H9 (cell line): Measurements from ENCODE around the gene CADM1. TPM values are rescaled to one million over a fixed set of nuclear protein-coding genes. Genes with fewer than 3 reads are reported as not detected.

Experiments used
- DNase-seq: peaks from one replicate; pipeline ENCODE4 v3.0.0-alpha.2; 2017
- H2AFZ ChIP-seq: one replicate; pipeline ENCODE4 v1.6.1; 2013; ENCODE audit warnings: mild to moderate bottlenecking, low read length, control low read depth, moderate library complexity
- H2AK5ac ChIP-seq: 2 replicates; pipeline ENCODE4 v1.6.1; 2013; ENCODE audit warnings: low read length, control low read depth, mixed read lengths; ENCODE audit not compliant: insufficient read length
- H2BK120ac ChIP-seq: one replicate; pipeline ENCODE4 v1.6.1; 2013; ENCODE audit warnings: low read depth, mild to moderate bottlenecking, low read length, control low read depth, inconsistent platforms; ENCODE audit not compliant: poor library complexity, severe bottlenecking
- H2BK12ac ChIP-seq: 2 replicates; pipeline ENCODE4 v1.6.1; 2013; ENCODE audit warnings: low read length, control low read depth, mixed read lengths, low read depth; ENCODE audit not compliant: insufficient read length
- H2BK15ac ChIP-seq: 2 replicates; pipeline ENCODE4 v1.6.1; 2013; ENCODE audit warnings: low read depth, low read length, control low read depth
- H2BK20ac ChIP-seq: one replicate; pipeline ENCODE4 v1.6.1; 2013; ENCODE audit warnings: low read depth, mild to moderate bottlenecking, low read length, control low read depth, inconsistent platforms; ENCODE audit not compliant: poor library complexity, severe bottlenecking
- H2BK5ac ChIP-seq: 2 replicates; pipeline ENCODE4 v1.6.1; 2013; ENCODE audit warnings: low read length, control low read depth, mixed read lengths; ENCODE audit not compliant: insufficient read length
- H3K14ac ChIP-seq: 2 replicates; pipeline ENCODE4 v1.6.1; 2013; ENCODE audit warnings: low read length, control low read depth; ENCODE audit not compliant: insufficient read depth
- H3K18ac ChIP-seq: 2 replicates; pipeline ENCODE4 v1.6.1; 2013; ENCODE audit warnings: low read depth, mild to moderate bottlenecking, mixed read lengths, low read length, control low read depth; ENCODE audit not compliant: insufficient read length
- H3K23ac ChIP-seq: 2 replicates; pipeline ENCODE4 v1.6.1; 2013; ENCODE audit warnings: low read length, control low read depth, mixed read lengths, low read depth; ENCODE audit not compliant: insufficient read length
- H3K23me2 ChIP-seq: 2 replicates; pipeline ENCODE4 v1.6.1; 2013; ENCODE audit warnings: low read depth, mild to moderate bottlenecking, mixed read lengths, low read length, control low read depth; ENCODE audit not compliant: insufficient read length, poor library complexity, severe bottlenecking
- H3K27ac ChIP-seq: 2 replicates; pipeline ENCODE4 v1.5.1; 2013; ENCODE audit warnings: low read length, control low read depth, mixed read lengths, low read depth; ENCODE audit not compliant: insufficient read length
- H3K27me3 ChIP-seq: 2 replicates; pipeline ENCODE4 v1.6.1; 2013; ENCODE audit warnings: low read length, control low read depth, inconsistent platforms; ENCODE audit not compliant: insufficient read depth
- H3K4ac ChIP-seq: 2 replicates; pipeline ENCODE4 v1.6.1; 2013; ENCODE audit warnings: low read depth, mild to moderate bottlenecking, control low read depth, inconsistent platforms, low read length, moderate library complexity
- H3K4me1 ChIP-seq: 2 replicates; pipeline ENCODE4 v1.6.1; 2013; ENCODE audit warnings: low read length, control low read depth, inconsistent platforms; ENCODE audit not compliant: insufficient read depth
- H3K4me2 ChIP-seq: 2 replicates; pipeline ENCODE4 v1.6.1; 2013; ENCODE audit warnings: low read length, control low read depth, mixed read lengths; ENCODE audit not compliant: insufficient read length, insufficient read depth
- H3K56ac ChIP-seq: 2 replicates; pipeline ENCODE4 v1.6.1; 2013; ENCODE audit warnings: low read depth, mild to moderate bottlenecking, mixed read lengths, low read length, control low read depth; ENCODE audit not compliant: insufficient read length
- H3K79me1 ChIP-seq: 2 replicates; pipeline ENCODE4 v1.6.1; 2013; ENCODE audit warnings: low read depth, mild to moderate bottlenecking, moderate library complexity, low read length, control low read depth, inconsistent platforms; ENCODE audit not compliant: insufficient read depth, poor library complexity, severe bottlenecking
- H3K79me2 ChIP-seq: 2 replicates; pipeline ENCODE4 v1.6.1; 2013; ENCODE audit warnings: low read length, control low read depth, inconsistent platforms; ENCODE audit not compliant: insufficient read depth
- H3K9ac ChIP-seq: 2 replicates; pipeline ENCODE4 v1.6.1; 2013; ENCODE audit warnings: low read length, control low read depth, mixed read lengths; ENCODE audit not compliant: insufficient read length; ENCODE audit errors: extremely low read depth
- H3K9me3 ChIP-seq: one replicate; pipeline ENCODE4 v1.6.1; 2013; ENCODE audit warnings: low read depth, low read length, inconsistent platforms; ENCODE audit not compliant: control insufficient read depth
- H3T11ph ChIP-seq: one replicate; pipeline ENCODE4 v1.6.1; 2013; ENCODE audit warnings: mild to moderate bottlenecking, low read length, control low read depth, inconsistent platforms
- H4K20me1 ChIP-seq: one replicate; pipeline ENCODE4 v1.6.1; 2013; ENCODE audit not compliant: control insufficient read depth, insufficient read length, insufficient read depth
- H4K5ac ChIP-seq: 2 replicates; pipeline ENCODE4 v1.6.1; 2013; ENCODE audit warnings: low read depth, mild to moderate bottlenecking, mixed read lengths, low read length, control low read depth; ENCODE audit not compliant: insufficient read length
- H4K8ac ChIP-seq: replicated peaks from 2 replicates; pipeline ENCODE4 v1.6.1; 2013; ENCODE audit warnings: low read length, control low read depth, mixed read lengths, low read depth; ENCODE audit not compliant: insufficient read length
- H4K91ac ChIP-seq: 2 replicates; pipeline ENCODE4 v1.6.1; 2013; ENCODE audit warnings: low read depth, mild to moderate bottlenecking, moderate library complexity, mixed read lengths, low read length, control low read depth; ENCODE audit not compliant: insufficient read length
- H3K27ac Mint-ChIP-seq, 3 experiments: 2 replicates in 2 of 3; 3 replicates in 1 of 3; pipeline ENCODE4 v1.8.0; 2020 to 2021; ENCODE audit warnings: mixed read lengths in 3 of 3, mild to moderate bottlenecking in 1 of 3, moderate library complexity in 1 of 3
- H3K27me3 Mint-ChIP-seq: 2 replicates; pipeline ENCODE4 v1.8.0; 2021; ENCODE audit warnings: low read depth, mild to moderate bottlenecking, moderate library complexity, mixed read lengths
- H3K36me3 Mint-ChIP-seq, 3 experiments: 2 replicates in 2 of 3; 3 replicates in 1 of 3; pipeline ENCODE4 v1.8.0; 2020 to 2021; ENCODE audit warnings: low read depth in 3 of 3, mixed read lengths in 3 of 3; ENCODE audit not compliant: insufficient read depth in 1 of 3
- H3K4me1 Mint-ChIP-seq, 2 experiments: 2 replicates each; pipeline ENCODE4 v1.8.0; 2020; ENCODE audit warnings: mixed read lengths in 2 of 2
- H3K4me3 Mint-ChIP-seq, 2 experiments: 2 replicates in 1 of 2; 3 replicates in 1 of 2; pipeline ENCODE4 v1.8.0; 2020 to 2021; ENCODE audit warnings: mild to moderate bottlenecking in 2 of 2, mixed read lengths in 2 of 2, moderate library complexity in 1 of 2
- H3K9me3 Mint-ChIP-seq, 2 experiments: 2 replicates in 1 of 2; 3 replicates in 1 of 2; pipeline ENCODE4 v1.8.0; 2020; ENCODE audit warnings: mild to moderate bottlenecking in 2 of 2, mixed read lengths in 2 of 2, moderate library complexity in 1 of 2
- WGBS: extraction: QIAGEN DNeasy Blood & Tissue Kit; methylation state at CpG from one replicate; pipeline ENCODE4 v1.1.7; 2013; ENCODE audit warnings: missing lambda C conversion rate, low lambda C conversion rate, mixed read lengths; ENCODE audit not compliant: insufficient read length; ENCODE audit errors: extremely low coverage; 5-methylcytosine and 5-hydroxymethylcytosine counted together
- total RNA-seq: library from RNA; stranded (reverse); gene quantifications from 2 replicates; pipeline ENCODE4 v1.2.1, GENCODE V29; 2021
- TF ChIP-seq, protein P1 (sequence below): fragments of 200-600 bp; sonication (generic); conservative IDR thresholded peaks from 3 replicates; pipeline ENCODE4 v1.8.0; 2021; ENCODE audit warnings: antibody characterized with exemption, mild to moderate bottlenecking

Gene CADM1
- total RNA-seq, 1 experiment from 2014 or later: 11.9 TPM

DNA sequence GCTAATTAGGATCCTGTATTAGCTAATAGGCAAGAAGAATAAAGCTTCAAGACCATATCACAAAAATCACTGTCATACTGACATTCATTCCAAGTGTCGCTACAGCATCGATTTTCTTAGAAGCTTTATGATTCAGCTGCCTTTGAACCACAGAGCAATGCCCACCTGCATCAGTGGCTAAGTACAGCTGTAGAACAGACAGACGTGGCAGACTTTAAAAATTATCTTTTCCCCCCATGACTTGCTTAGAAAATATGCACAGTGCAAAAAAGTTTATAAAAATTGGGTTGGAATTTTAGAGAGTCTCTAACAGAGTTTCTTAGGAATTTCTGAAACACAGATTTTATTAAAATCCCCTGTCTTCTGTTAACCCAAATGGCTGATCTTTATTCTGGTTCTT is 120.8 kb downstream of the CADM1 start:
- Mint-ChIP-seq H3K4me3 (no peak overlapping the region), H3K36me3 (no peaks in the 10 kb centered on the region), H3K27ac (no peak overlapping the region), H3K9me3 (no peaks in the 10 kb centered on the region), H3K27me3 (peaks cover 96% of the 10 kb centered on the region), H3K4me1 (peaks cover 13 to 24% of the 10 kb centered on the region in 2 experiments)
- Histone ChIP-seq H3K23me2 (no peaks in the 10 kb centered on the region), H2BK15ac (no peak overlapping the region), H3K4ac (no peak overlapping the region), H3T11ph (no peak overlapping the region), H4K91ac (no peak overlapping the region), H3K27ac (no peak overlapping the region), H3K79me2 (no peaks in the 10 kb centered on the region), H3K18ac (no peak overlapping the region), H2BK12ac (no peak overlapping the region), H3K56ac (no peak overlapping the region), H2BK20ac (no peak overlapping the region), H3K23ac (no peak overlapping the region), H3K27me3 (peaks cover 39% of the 10 kb centered on the region), H2BK5ac (no peak overlapping the region), H2BK120ac (no peak overlapping the region), H4K8ac (no peak overlapping the region), H3K9me3 (no peaks in the 10 kb centered on the region), H3K9ac (no peak overlapping the region), H2AFZ (no peak overlapping the region), H3K79me1 (no peaks in the 10 kb centered on the region), H4K5ac (no peak overlapping the region), H4K20me1 (no peaks in the 10 kb centered on the region), H3K4me1 (no peaks in the 10 kb centered on the region), H3K4me2 (no peak overlapping the region), H3K14ac (no peak overlapping the region), H2AK5ac (no peak overlapping the region)
- no CpG with 5 or more reads among the region's 3 CpGs for WGBS
- no peak for DNase-seq
- TF ChIP-seq, protein P1, sequence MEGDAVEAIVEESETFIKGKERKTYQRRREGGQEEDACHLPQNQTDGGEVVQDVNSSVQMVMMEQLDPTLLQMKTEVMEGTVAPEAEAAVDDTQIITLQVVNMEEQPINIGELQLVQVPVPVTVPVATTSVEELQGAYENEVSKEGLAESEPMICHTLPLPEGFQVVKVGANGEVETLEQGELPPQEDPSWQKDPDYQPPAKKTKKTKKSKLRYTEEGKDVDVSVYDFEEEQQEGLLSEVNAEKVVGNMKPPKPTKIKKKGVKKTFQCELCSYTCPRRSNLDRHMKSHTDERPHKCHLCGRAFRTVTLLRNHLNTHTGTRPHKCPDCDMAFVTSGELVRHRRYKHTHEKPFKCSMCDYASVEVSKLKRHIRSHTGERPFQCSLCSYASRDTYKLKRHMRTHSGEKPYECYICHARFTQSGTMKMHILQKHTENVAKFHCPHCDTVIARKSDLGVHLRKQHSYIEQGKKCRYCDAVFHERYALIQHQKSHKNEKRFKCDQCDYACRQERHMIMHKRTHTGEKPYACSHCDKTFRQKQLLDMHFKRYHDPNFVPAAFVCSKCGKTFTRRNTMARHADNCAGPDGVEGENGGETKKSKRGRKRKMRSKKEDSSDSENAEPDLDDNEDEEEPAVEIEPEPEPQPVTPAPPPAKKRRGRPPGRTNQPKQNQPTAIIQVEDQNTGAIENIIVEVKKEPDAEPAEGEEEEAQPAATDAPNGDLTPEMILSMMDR: no peak
